ENCODE measurements around the gene FAM107B.
A peak's percentile ranks its signal among the peaks of the same experiment; 100 is the strongest.

FAM107B gene

GRCh38 chr10:14585287-14586193 is 189.2 kb downstream of the FAM107B start:
- no peak for DNase-seq

GRCh38 chr10:14584661-14585060 is 190.0 kb downstream of the FAM107B start:
- no peak for DNase-seq

- DNase-seq, result no peak
These were observed 190.7 kb downstream of the FAM107B start for GRCh38 chr10:14583967-14584366.

GRCh38 chr10:14583252-14583651 is 191.4 kb downstream of the FAM107B start:
- no peak for DNase-seq

- DNase-seq, result no peak
These were observed 193.0 kb downstream of the FAM107B start for GRCh38 chr10:14581553-14582321.

GRCh38 chr10:14580671-14581332 is 193.9 kb downstream of the FAM107B start:
- no peak for DNase-seq

- DNase-seq, result no peak
These were observed 195.3 kb downstream of the FAM107B start for GRCh38 chr10:14579405-14579804.

GRCh38 chr10:14578060-14578952 is 196.4 kb downstream of the FAM107B start:
- DNase-seq, result no peak

- DNase-seq, result no peak
These were observed 199.8 kb downstream of the FAM107B start for GRCh38 chr10:14574885-14575284.

- peak in 14 of 58 donors; percentile 10 to 62 (median 42) for DNase-seq
These were observed 200.4 kb downstream of the FAM107B start for GRCh38 chr10:14574291-14574690.

- DNase-seq, result no peak
These were observed 200.9 kb downstream of the FAM107B start for GRCh38 chr10:14573666-14574261.

GRCh38 chr10:14572811-14573210 is 201.9 kb downstream of the FAM107B start:
- no peak for DNase-seq

GRCh38 chr10:14571866-14572507 is 202.7 kb downstream of the FAM107B start:
- DNase-seq, result peak in 37 of 58 donors; percentile 19 to 90 (median 61)

- DNase-seq, result peak in 12 of 58 donors; percentile 18 to 63 (median 43)
These were observed 203.9 kb downstream of the FAM107B start for GRCh38 chr10:14570800-14571199.

- DNase-seq, result peak in 1 of 58 donors; percentile 18
These were observed 205.2 kb downstream of the FAM107B start for GRCh38 chr10:14569274-14570060.

- no peak for DNase-seq
These were observed 207.3 kb downstream of the FAM107B start for GRCh38 chr10:14567421-14567820.

GRCh38 chr10:14566498-14566897 is 208.2 kb downstream of the FAM107B start:
- no peak for DNase-seq

- no peak for DNase-seq
These were observed 209.5 kb downstream of the FAM107B start for GRCh38 chr10:14565199-14565598.

GRCh38 chr10:14564268-14564744 is 210.4 kb downstream of the FAM107B start:
- no peak for DNase-seq
